B cell (primary cell): ENCODE measurements around the gene LGI2. TPM values are rescaled to one million over a fixed set of nuclear protein-coding genes. Genes with fewer than 3 reads are reported as not detected.

Experiments used
- ATAC-seq: fragments of 200-7000 bp; cut with Tn5 transposase; one replicate; pipeline ENCODE4 v1.10.0; 2021; ENCODE audit warnings: low read depth, mild to moderate bottlenecking, moderate number of reproducible peaks, moderate library complexity
- CTCF ChIA-PET: fragments of 350-600 bp; sonication (Branson Sonifier 250); formaldehyde crosslinking; loops from one replicate; lab custom pipeline; 2021; ENCODE audit warnings: antibody characterized with exemption, inconsistent platforms; lab: Charles Lee
- POLR2A ChIA-PET: fragments of 350-600 bp; sonication (Branson Sonifier 250); formaldehyde crosslinking; loops from one replicate; lab custom pipeline; 2021; ENCODE audit warnings: antibody characterized with exemption; lab: Charles Lee
- DNase-seq: peaks from one replicate; pipeline ENCODE4 v3.0.0; 2013
- H2AFZ ChIP-seq: 2 replicates; pipeline ENCODE4 v1.6.1; 2012; ENCODE audit warnings: mild to moderate bottlenecking, low read depth, low read length; ENCODE audit not compliant: insufficient read depth, poor library complexity, severe bottlenecking
- H3K27ac ChIP-seq, 2 donors: 1 replicate in 1 of 2; 2 replicates in 1 of 2; pipeline ENCODE4 v1.5.1; 2012 to 2013; ENCODE audit warnings: low read length in 2 of 2, mild to moderate bottlenecking in 2 of 2, moderate library complexity in 1 of 2
- H3K27me3 ChIP-seq, 4 experiments: fragments of 200-600 bp in 1 of 4; sonication (generic) in 1 of 4; replicated peaks in 1 of 4; 1 replicate in 2 of 4; 2 replicates in 2 of 4; pipeline versions ENCODE4 v1.6.1 to v1.7.0; 2013 to 2016; ENCODE audit warnings: low read length in 3 of 4, mild to moderate bottlenecking in 2 of 4, mixed read lengths in 1 of 4, moderate library complexity in 1 of 4; ENCODE audit not compliant: insufficient read depth in 4 of 4, control insufficient read depth in 3 of 4; ENCODE audit errors: control extremely low read depth in 1 of 4
- H3K36me3 ChIP-seq, 2 experiments: replicated peaks in 1 of 2; 1 replicate in 1 of 2; 2 replicates in 1 of 2; pipeline versions ENCODE4 v1.6.1 to v1.7.1; 2013; ENCODE audit warnings: low read length in 1 of 2; ENCODE audit not compliant: insufficient read depth in 2 of 2, control insufficient read depth in 1 of 2; ENCODE audit errors: control extremely low read depth in 1 of 2, extremely low read depth in 1 of 2
- H3K4me1 ChIP-seq, 2 donors: fragments of 200-600 bp in 1 of 2; sonication (generic) in 1 of 2; 1 replicate in 1 of 2; 2 replicates in 1 of 2; pipeline versions ENCODE4 v1.5.1 to v1.6.1; 2013 to 2017; ENCODE audit warnings: low read length in 2 of 2; ENCODE audit not compliant: control insufficient read depth in 2 of 2, insufficient read depth in 2 of 2
- H3K4me2 ChIP-seq: replicated peaks from 2 replicates; pipeline ENCODE3; 2012; ENCODE audit warnings: mild to moderate bottlenecking, low read depth, low read length; ENCODE audit not compliant: poor library complexity, severe bottlenecking
- H3K4me3 ChIP-seq, 5 experiments: fragments of 200-600 bp in 1 of 5; sonication (generic) in 1 of 5; 1 replicate in 3 of 5; 2 replicates in 2 of 5; pipeline versions ENCODE4 v1.5.1 to v1.7.0; 2011 to 2016; ENCODE audit warnings: low read length in 4 of 5, mild to moderate bottlenecking in 4 of 5, low read depth in 2 of 5, control low read depth in 1 of 5, moderate library complexity in 1 of 5; ENCODE audit not compliant: insufficient read depth in 1 of 5; ENCODE audit errors: control extremely low read depth in 1 of 5, extremely low read depth in 1 of 5
- H3K79me2 ChIP-seq: fragments of 200-600 bp; sonication (generic); one replicate; pipeline ENCODE4 v1.6.0; 2016; ENCODE audit warnings: low read length; ENCODE audit not compliant: control insufficient read depth, insufficient read depth
- H3K9ac ChIP-seq: fragments of 200-600 bp; sonication (generic); 2 replicates; pipeline ENCODE4 v1.6.1; 2017; ENCODE audit warnings: mild to moderate bottlenecking, low read length, moderate library complexity
- H3K9me3 ChIP-seq, 3 donors: one replicate each; pipeline versions ENCODE4 v1.6.1 to v1.7.1; 2013; ENCODE audit warnings: low read length in 2 of 3; ENCODE audit not compliant: control insufficient read depth in 2 of 3, insufficient read depth in 1 of 3; ENCODE audit errors: control extremely low read depth in 1 of 3
- H4K20me1 ChIP-seq: 2 replicates; pipeline ENCODE4 v1.6.0; 2012; ENCODE audit warnings: mild to moderate bottlenecking, low read length; ENCODE audit not compliant: insufficient read depth, control insufficient read depth, poor library complexity, severe bottlenecking
- H3K27ac Mint-ChIP-seq: one replicate; pipeline ENCODE4 v1.8.0; 2021; ENCODE audit warnings: mixed read lengths
- H3K27me3 Mint-ChIP-seq: one replicate; pipeline ENCODE4 v1.8.0; 2021; ENCODE audit warnings: mixed read lengths
- H3K4me1 Mint-ChIP-seq: one replicate; pipeline ENCODE4 v1.8.0; 2021; ENCODE audit warnings: mixed read lengths
- H3K4me3 Mint-ChIP-seq: one replicate; pipeline ENCODE4 v1.8.0; 2021; ENCODE audit warnings: mixed read lengths
- H3K9me3 Mint-ChIP-seq: one replicate; pipeline ENCODE4 v1.8.0; 2022; ENCODE audit warnings: mixed read lengths; ENCODE audit not compliant: insufficient read depth
- EZH2 ChIP-seq: IDR thresholded peaks from 2 replicates; pipeline ENCODE4 v1.6.1; 2012; ENCODE audit warnings: borderline replicate concordance, low read depth, mild to moderate bottlenecking, moderate library complexity, low read length; ENCODE audit not compliant: insufficient read depth, poor library complexity, severe bottlenecking
- WGBS: methylation state at CpG from one replicate; pipeline ENCODE4 v1.1.5; 2013; ENCODE audit warnings: missing lambda C conversion rate; ENCODE audit not compliant: insufficient coverage; 5-methylcytosine and 5-hydroxymethylcytosine counted together
- intact Hi-C: fragments of 100-400 bp; cut with micrococcal nuclease; formaldehyde crosslinking; loops from one replicate; pipeline ENCODE4 v1.10.0; 2022
- polyA plus RNA-seq: library from polyadenylated mRNA; depleted of rRNA; stranded (reverse); fragments of >200 nt; gene quantifications from 2 replicates; pipeline ENCODE4 v1.2.3, GENCODE V29; 2012
- total RNA-seq, 2 donors: library from RNA; stranded (reverse); fragments of 120-200 nt in 1 of 2; gene quantifications; 1 replicate in 1 of 2; 2 replicates in 1 of 2; pipeline versions ENCODE4 v1.2.3 to v1.2.4, GENCODE V29; 2013 to 2022
- TF ChIP-seq, protein P1 (sequence below): fragments of 200-600 bp; IDR thresholded peaks from one replicate; pipeline ENCODE4 v1.8.0; 2022; ENCODE audit warnings: antibody characterized with exemption, mild to moderate bottlenecking

LGI2 gene
- total and polyA plus RNA-seq, 2 donors (not counting 1 experiment from before 2014, with no cell fraction given) = not detected

DNA sequence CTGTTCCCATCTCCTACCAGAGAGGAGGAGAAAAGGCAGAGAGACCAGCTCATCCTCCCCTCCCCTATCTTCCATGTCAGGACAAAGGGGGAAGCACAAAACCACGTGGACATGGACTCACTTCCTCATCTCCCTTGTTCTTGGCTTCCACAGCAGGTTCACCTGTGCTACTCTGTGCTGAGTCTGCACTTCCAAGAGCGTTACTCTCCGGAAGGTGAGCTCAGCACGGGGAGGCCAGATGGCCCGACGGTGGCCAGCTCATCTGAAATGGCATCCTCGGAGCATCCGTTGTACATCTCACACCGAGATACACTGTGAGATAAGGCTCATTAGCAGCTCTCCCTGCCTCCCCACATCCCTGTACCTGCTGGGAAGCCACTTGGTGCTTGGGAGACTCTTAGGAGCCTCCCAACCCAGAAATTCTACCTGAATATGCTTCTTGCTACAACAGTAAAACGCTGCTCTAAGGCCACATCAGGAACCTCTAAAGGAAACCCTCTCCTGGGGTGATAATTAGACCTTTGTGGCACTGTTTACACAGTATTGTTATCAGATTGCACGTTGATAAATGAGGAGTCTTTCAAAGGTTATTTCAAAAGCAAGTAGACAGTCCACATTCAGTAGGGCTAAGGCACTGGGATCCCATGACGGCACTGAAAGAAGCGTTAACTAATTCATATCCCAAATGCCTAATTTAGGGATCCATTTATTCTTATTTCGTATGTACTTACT lies 19.4 kb downstream of the LGI2 start:
- no peak for DNase-seq
- no peak for ATAC-seq
- Mint-ChIP-seq H3K27me3 (peaks cover 6% of the 10 kb centered on the region), H3K4me3 (no peak overlapping the region), H3K27ac (no peak overlapping the region), H3K9me3 (no peaks in the 10 kb centered on the region), H3K4me1 (no peaks in the 10 kb centered on the region)
- Histone ChIP-seq H3K4me1 (no peaks in the 10 kb centered on the region), H3K79me2 (no peaks in the 10 kb centered on the region), H2AFZ (no peak overlapping the region), H3K36me3 (no peaks in the 10 kb centered on the region), H3K27ac (no peak overlapping the region), H3K27me3 (peaks cover 0 to 4% (median 0%) of the 10 kb centered on the region in 4 experiments), H3K9me3 (no peaks in the 10 kb centered on the region), H3K4me2 (no peak overlapping the region), H3K9ac (no peak overlapping the region), H4K20me1 (no peaks in the 10 kb centered on the region), H3K4me3 (no peak overlapping the region)
- POLR2A ChIA-PET = no interaction called here
- 86% methylated on average over 11 of the region's 14 CpGs for WGBS
- TF ChIP-seq, protein P1, sequence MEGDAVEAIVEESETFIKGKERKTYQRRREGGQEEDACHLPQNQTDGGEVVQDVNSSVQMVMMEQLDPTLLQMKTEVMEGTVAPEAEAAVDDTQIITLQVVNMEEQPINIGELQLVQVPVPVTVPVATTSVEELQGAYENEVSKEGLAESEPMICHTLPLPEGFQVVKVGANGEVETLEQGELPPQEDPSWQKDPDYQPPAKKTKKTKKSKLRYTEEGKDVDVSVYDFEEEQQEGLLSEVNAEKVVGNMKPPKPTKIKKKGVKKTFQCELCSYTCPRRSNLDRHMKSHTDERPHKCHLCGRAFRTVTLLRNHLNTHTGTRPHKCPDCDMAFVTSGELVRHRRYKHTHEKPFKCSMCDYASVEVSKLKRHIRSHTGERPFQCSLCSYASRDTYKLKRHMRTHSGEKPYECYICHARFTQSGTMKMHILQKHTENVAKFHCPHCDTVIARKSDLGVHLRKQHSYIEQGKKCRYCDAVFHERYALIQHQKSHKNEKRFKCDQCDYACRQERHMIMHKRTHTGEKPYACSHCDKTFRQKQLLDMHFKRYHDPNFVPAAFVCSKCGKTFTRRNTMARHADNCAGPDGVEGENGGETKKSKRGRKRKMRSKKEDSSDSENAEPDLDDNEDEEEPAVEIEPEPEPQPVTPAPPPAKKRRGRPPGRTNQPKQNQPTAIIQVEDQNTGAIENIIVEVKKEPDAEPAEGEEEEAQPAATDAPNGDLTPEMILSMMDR = no peak
- no peak for TF ChIP-seq EZH2
- CTCF ChIA-PET = interaction anchor here (1.7 kb wide), 1 partner anchor 31 kb away, joined by 4 read pairs; no protein-coding TSS in a partner anchor
- intact Hi-C loops = no loop called here

DNA sequence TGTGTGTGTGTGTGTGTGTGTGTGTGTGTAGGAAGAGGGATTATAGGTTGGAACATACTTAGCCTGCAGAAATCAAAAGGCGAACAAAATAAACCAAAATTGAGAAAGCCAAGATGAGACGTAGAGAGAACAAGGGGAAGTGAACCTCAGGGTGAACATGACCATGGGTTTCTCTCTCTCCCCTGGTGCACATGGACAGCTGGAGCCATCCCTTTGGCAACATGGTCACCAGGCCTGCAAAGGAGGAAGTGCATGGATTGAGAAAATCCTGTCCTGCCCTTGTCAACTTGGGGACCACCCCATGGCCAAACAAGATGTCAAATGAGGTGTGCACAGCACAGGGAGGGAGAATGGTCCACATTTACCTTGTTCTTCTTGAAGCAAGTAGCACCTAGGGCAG lies 23.1 kb downstream of the LGI2 start:
- H3K79me2 ChIP-seq = no peaks in the 10 kb centered on the region
- H3K27ac ChIP-seq = no peak overlapping the region
- H3K36me3 ChIP-seq = no peaks in the 10 kb centered on the region
- no peak overlapping the region for H3K4me2 ChIP-seq
- CTCF ChIA-PET = interaction anchor here (1.9 kb wide), 1 partner anchor 27 kb away, joined by 5 read pairs; no protein-coding TSS in a partner anchor
- H2AFZ ChIP-seq = no peak overlapping the region
- no peak overlapping the region for H3K9ac ChIP-seq
- no peaks in the 10 kb centered on the region for H3K4me1 Mint-ChIP-seq
- no peaks in the 10 kb centered on the region for H3K9me3 ChIP-seq
- no peaks in the 10 kb centered on the region for H3K9me3 Mint-ChIP-seq
- 100% methylated on average over 2 of the region's 2 CpGs for WGBS
- H4K20me1 ChIP-seq = no peaks in the 10 kb centered on the region
- H3K27me3 Mint-ChIP-seq = peaks cover 6% of the 10 kb centered on the region
- H3K27me3 ChIP-seq = no peaks in the 10 kb centered on the region
- no peak for ATAC-seq
- no peak overlapping the region for H3K4me3 Mint-ChIP-seq
- H3K4me1 ChIP-seq = no peaks in the 10 kb centered on the region
- POLR2A ChIA-PET = no interaction called here
- no peak for TF ChIP-seq EZH2
- TF ChIP-seq, protein P1 = no peak
- DNase-seq = no peak
- no peak overlapping the region for H3K4me3 ChIP-seq
- intact Hi-C loops = no loop called here
- H3K27ac Mint-ChIP-seq = no peak overlapping the region
